Uterus (tissue), 2 donors: Measurements from ENCODE around the gene FAM83D.

Source experiments
- CTCF ChIP-seq, 4 experiments: fragments of 200-600 bp in 2 of 4; fragments of 450-650 bp in 2 of 4; sonication (generic) in 2 of 4; IDR thresholded peaks; one replicate each; pipeline ENCODE4 v1.5.1; 2016 to 2019; ENCODE audit warnings: antibody characterized with exemption in 4 of 4, mild to moderate bottlenecking in 2 of 4, moderate library complexity in 1 of 4
- POLR2A ChIP-seq, 2 donors: fragments of 450-650 bp; IDR thresholded peaks; one replicate each; pipeline ENCODE4 v1.6.1; 2016; ENCODE audit warnings: antibody characterized with exemption in 2 of 2, mild to moderate bottlenecking in 1 of 2, moderate library complexity in 1 of 2

DNA sequence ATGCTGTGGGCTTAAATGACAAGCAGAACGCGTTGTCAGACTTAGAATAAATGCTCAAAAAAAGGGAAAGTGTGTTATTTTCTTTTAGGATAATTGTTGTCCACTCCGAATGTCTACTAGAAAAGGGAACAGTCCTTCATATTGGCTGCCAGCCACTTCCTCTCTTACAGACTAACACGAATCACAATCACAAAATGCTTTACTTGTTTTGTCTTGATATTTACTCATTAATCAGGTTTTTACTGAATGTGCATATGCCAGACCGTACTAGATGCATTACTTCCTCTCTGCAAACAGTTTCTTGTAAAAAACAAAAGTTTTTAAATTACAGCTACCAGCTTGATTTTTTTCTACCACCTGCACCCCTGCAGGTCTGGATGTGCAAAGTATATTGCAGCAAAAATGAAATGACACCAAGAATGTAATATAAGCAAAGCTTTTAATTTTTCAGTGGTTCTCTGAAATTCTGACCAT lies 36.7 kb downstream of the FAM83D start:
- TF ChIP-seq CTCF (IDR thresholded peaks at IDR 0.05), result no peak
- TF ChIP-seq POLR2A (IDR thresholded peaks at IDR 0.05), result no peak
